DND-41 (cell line): ENCODE data around the gene SLC10A1.

Experiments used
- ATAC-seq: fragments of 200-7000 bp; cut with Tn5 transposase; 3 replicates; pipeline ENCODE4 v1.9.1; 2021; ENCODE audit warnings: low read depth; ENCODE audit not compliant: insufficient read depth
- DNase-seq: peaks from one replicate; pipeline ENCODE4 v3.0.0-alpha.2; 2020
- H2AFZ ChIP-seq: 2 replicates; pipeline ENCODE4 v1.6.0; 2012; ENCODE audit warnings: low read depth, low read length
- H3K27ac ChIP-seq: 2 replicates; pipeline ENCODE4 v1.5.1; 2012; ENCODE audit warnings: low read length, inconsistent platforms
- H3K27me3 ChIP-seq: fragments of 200-600 bp; sonication (generic); 2 replicates; pipeline ENCODE4 v1.6.0; 2012; ENCODE audit warnings: low read length, mild to moderate bottlenecking, inconsistent platforms; ENCODE audit not compliant: insufficient read depth, poor library complexity
- H3K36me3 ChIP-seq: 2 replicates; pipeline ENCODE4 v1.5.1; 2012; ENCODE audit warnings: low read length, inconsistent platforms; ENCODE audit not compliant: insufficient read depth
- H3K4me1 ChIP-seq: 2 replicates; pipeline ENCODE4 v1.5.1; 2012; ENCODE audit warnings: mild to moderate bottlenecking, low read length; ENCODE audit not compliant: insufficient read depth
- H3K4me2 ChIP-seq: 2 replicates; pipeline ENCODE4 v1.6.0; 2012; ENCODE audit warnings: mild to moderate bottlenecking, moderate library complexity, low read length, inconsistent platforms; ENCODE audit not compliant: insufficient read depth
- H3K4me3 ChIP-seq, 2 experiments: fragments of 200-600 bp in 1 of 2; shearing (Covaris generic) in 1 of 2; 2 replicates each; pipeline ENCODE4 v1.5.1; 2012 to 2016; ENCODE audit warnings: inconsistent platforms in 2 of 2, low read length in 2 of 2, mild to moderate bottlenecking in 2 of 2, low read depth in 1 of 2, moderate library complexity in 1 of 2
- H3K79me2 ChIP-seq: 2 replicates; pipeline ENCODE4 v1.6.0; 2012; ENCODE audit warnings: low read length, inconsistent platforms; ENCODE audit not compliant: insufficient read depth
- H3K9ac ChIP-seq: 2 replicates; pipeline ENCODE4 v1.6.0; 2012; ENCODE audit warnings: low read depth, mild to moderate bottlenecking, inconsistent platforms, low read length, moderate library complexity
- H3K9me3 ChIP-seq: 2 replicates; pipeline ENCODE4 v1.5.1; 2012; ENCODE audit warnings: low read length, moderate library complexity, mild to moderate bottlenecking, inconsistent platforms; ENCODE audit not compliant: insufficient read depth, severe bottlenecking
- H4K20me1 ChIP-seq: 2 replicates; pipeline ENCODE4 v1.6.0; 2012; ENCODE audit warnings: low read length; ENCODE audit not compliant: insufficient read depth
- CTCF ChIP-seq: IDR thresholded peaks from 2 replicates; pipeline ENCODE4 v1.5.1; 2012; ENCODE audit warnings: borderline replicate concordance, low read length, moderate library complexity, mild to moderate bottlenecking; ENCODE audit not compliant: poor library complexity, severe bottlenecking; ENCODE audit errors: extremely low read depth
- EZH2 ChIP-seq: IDR thresholded peaks from 3 replicates; pipeline ENCODE4 v1.6.1; 2012; ENCODE audit warnings: borderline replicate concordance, low read depth, mild to moderate bottlenecking, moderate library complexity, low read length, inconsistent platforms; ENCODE audit not compliant: severe bottlenecking

The SLC10A1 gene

GRCh38 chr14:69773571-69774276, 23.3 kb downstream of the SLC10A1 start:
- Histone ChIP-seq H3K36me3 (peaks cover 98% of the 10 kb centered on the region), H3K4me2 (no peak overlapping the region), H3K27me3 (no peaks in the 10 kb centered on the region), H2AFZ (no peak overlapping the region), H3K27ac (no peak overlapping the region), H3K9me3 (no peaks in the 10 kb centered on the region), H4K20me1 (peaks cover 34% of the 10 kb centered on the region), H3K4me3 (no peak overlapping the region), H3K79me2 (peaks cover 22% of the 10 kb centered on the region), H3K4me1 (peaks cover 23% of the 10 kb centered on the region), H3K9ac (no peak overlapping the region)
- no peak for ATAC-seq
- no peak for DNase-seq
- TF ChIP-seq CTCF: no peak
- no peak for TF ChIP-seq EZH2

- H2AFZ ChIP-seq: no peak overlapping the region
- H3K27ac ChIP-seq: no peak overlapping the region
- no peak overlapping the region for H3K4me3 ChIP-seq
- H4K20me1 ChIP-seq: peaks cover 36% of the 10 kb centered on the region
- no peak for TF ChIP-seq CTCF
- TF ChIP-seq EZH2: no peak
- no peaks in the 10 kb centered on the region for H3K27me3 ChIP-seq
- H3K79me2 ChIP-seq: peaks cover 36% of the 10 kb centered on the region
- ATAC-seq (no peak), DNase-seq (no peak)
- H3K9ac ChIP-seq: no peak overlapping the region
- peaks cover 32% of the 10 kb centered on the region for H3K4me1 ChIP-seq
- no peak overlapping the region for H3K4me2 ChIP-seq
- no peaks in the 10 kb centered on the region for H3K9me3 ChIP-seq
- H3K36me3 ChIP-seq: peaks cover 98% of the 10 kb centered on the region
Observed at GRCh38 chr14:69772082-69773017, 24.7 kb downstream of the SLC10A1 start.

GRCh38 chr14:69771136-69771535, 25.9 kb downstream of the SLC10A1 start:
- Histone ChIP-seq H3K27ac (no peak overlapping the region), H3K9me3 (no peaks in the 10 kb centered on the region), H3K4me2 (no peak overlapping the region), H3K9ac (no peak overlapping the region), H4K20me1 (peaks cover 36% of the 10 kb centered on the region), H3K27me3 (no peaks in the 10 kb centered on the region), H3K4me1 (peaks cover 37% of the 10 kb centered on the region), H3K36me3 (peaks cover 89% of the 10 kb centered on the region), H3K4me3 (no peak overlapping the region), H2AFZ (no peak overlapping the region), H3K79me2 (peaks cover 43% of the 10 kb centered on the region)
- TF ChIP-seq CTCF (no peak), EZH2 (no peak)
- ATAC-seq: no peak
- no peak for DNase-seq
